Suppressor macrophage treated with lipopolysaccharide for 4 hours (primary cell): ENCODE data around the gene SLC35F1.

Source experiments
- DNase-seq: peaks from one replicate; pipeline ENCODE4 v3.0.0-alpha.2; 2020

The SLC35F1 gene

DNA sequence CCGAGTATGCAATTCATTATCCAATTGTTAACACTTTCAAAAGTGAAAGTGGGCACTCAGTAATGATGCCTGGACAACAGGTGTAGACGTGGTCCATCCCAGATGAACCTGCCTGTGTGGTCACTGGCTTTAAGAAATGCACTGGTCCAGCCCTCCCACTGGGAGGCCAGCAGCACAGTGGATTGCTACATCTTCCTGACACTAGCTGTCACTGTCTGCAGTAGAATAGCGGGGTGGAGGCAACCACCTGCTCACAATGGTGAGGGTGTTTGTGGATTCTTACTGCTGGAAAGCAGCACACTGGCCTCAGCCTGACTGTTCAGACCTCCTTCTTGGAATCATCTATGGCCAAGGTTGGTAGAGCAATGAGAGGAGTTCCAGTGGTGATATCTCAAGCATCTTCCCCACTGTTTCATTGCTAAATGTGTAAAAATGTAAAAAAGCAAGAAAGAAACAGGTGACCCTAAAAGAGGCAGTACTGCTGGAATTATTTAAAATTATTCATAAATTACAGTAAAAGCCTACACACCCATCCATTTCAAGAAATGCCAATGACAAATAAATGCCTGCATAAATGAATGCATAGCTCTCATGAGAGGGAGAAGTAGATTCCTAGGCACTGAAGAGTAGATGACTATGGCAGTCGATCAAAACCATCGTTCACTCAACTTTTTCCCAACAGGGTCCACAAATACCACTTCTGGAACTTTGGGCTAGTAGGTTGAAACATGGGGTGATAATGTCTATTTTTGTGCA, 413.0 kb downstream of the SLC35F1 start:
- no peak for DNase-seq

DNA sequence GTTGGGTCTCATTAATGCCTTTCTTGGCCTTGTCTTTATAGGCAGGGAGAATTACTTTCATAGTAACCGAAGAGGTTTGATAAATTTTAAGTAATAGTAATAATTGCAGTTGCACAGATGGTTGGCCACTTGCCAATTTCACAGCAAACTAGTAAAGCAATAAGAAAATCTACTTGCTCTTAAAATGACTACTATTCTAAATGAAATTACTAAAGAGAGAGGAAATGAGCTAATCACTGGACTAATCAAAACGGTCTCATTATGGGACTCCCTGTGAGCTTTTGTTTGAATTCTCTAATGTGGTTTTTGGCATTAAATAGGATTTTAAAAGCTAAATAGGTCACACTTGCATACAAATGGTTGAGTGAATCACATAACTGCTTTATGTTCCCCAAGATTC, 413.6 kb downstream of the SLC35F1 start:
- DNase-seq, result no peak

GRCh38 chr6:118324116-118324515, 417.1 kb downstream of the SLC35F1 start:
- DNase-seq, result no peak

- no peak for DNase-seq
Measured at GRCh38 chr6:118325220-118325860, 418.3 kb downstream of the SLC35F1 start.

- DNase-seq, result no peak
Measured at GRCh38 chr6:118326712-118327111, 419.6 kb downstream of the SLC35F1 start.

DNA sequence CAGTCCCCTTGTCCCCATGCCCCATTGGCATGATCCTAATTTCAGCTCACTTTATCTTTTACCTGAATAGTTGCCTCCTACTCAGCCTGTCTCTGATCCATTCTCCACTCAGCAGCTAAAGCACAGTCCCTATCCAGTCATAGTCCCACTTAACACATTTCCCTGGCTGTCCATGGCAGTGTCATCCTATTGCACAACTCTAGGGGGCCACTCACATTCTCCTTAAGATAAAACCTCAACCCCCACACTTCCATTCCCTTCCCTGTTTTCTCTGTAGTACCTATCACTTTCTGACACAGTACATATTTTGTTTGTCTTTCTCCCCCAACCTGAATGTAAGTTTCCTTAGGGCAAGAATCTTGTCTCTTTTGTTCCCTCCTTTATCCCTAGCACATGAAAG, 420.2 kb downstream of the SLC35F1 start:
- DNase-seq, result no peak

DNA sequence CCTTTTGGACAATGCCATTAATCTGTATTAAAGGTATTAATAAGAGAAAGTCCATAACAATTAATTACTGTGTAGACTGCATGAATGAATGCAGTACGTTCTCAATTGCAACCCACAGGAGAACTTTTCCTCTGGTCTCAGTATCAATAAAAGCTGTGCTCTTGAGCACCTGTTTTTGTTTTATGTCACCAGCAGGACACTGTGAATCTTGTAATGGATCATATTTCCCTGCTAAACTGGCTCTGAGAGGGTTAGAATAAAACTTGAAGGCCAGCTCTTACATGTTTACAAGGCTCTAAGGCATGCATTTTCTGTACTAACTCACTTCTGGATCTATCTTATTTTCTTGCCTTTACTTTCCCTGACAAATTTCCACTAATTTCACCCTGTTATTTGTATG, 426.7 kb downstream of the SLC35F1 start:
- DNase-seq, result no peak

DNA sequence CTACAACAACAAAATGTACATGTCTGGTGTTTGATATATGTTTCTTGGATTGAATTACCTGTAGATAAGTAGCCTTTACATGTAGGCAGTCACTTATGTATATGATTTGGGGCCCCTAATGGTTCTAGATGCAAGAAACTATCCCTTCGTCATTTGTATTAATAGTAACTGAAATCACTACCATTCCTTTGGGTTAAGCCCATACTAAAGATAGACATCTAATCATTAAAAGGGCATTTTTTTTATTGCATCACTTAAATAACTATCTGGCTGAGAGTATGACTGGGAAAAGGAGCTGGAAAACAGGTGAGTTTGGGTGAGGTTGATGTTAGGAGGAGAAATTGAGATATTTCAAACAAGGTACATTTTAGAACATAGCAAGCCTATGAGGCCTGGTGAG, 427.6 kb downstream of the SLC35F1 start:
- no peak for DNase-seq

DNA sequence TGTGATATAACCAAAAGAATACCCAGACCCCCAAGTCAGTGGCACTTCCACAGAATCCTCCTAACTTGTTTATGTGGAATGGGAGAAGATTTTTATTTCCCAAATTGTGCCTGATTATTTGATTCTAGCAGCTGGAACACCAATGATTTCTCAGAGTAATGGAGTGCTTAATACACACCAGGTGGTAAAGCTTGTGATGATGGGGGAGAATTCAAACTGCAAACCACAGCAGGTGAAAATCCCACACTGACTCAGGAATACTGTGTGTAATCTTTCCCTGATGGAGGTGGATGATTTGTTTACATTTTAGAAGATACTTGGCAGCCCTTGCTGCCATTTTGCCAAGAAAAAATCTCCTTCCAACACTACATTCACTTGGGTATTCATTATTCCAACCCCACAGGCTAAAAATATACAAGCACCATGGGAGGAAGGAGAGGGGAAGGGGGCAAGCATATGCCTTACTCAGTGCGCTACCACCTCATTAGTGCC, 428.3 kb downstream of the SLC35F1 start:
- no peak for DNase-seq

DNA sequence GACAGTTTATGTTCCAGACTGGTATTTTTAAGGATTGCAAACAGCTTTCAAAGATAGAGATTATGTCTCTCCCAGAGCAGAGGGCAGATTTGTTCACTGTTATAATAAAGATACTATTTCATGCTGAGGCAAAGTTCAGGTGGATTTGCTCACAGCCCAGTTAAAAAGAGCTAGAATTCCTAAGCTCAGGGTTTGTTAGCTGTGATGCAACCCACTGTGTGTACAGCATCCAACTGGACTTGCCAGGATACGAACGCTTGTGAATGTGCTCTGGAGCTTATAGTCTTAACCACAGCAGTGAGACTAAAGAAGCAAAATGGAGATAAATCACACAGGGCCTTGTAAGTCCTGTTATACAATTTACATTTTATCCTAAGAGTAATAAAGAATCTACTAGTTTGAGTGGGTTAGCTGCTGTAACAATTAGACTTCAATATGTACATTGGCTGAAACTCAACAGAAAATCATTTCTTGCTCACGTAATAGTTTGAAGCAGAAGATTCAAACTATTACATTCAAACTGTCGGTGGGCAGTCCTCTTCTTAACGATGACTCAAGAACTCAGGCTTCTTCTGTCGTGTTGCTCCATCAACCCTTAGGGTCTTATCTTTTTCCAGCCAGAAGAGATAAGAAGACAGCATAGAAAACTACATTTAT, 437.1 kb downstream of the SLC35F1 start:
- no peak for DNase-seq

GRCh38 chr6:118350881-118351430, 443.9 kb downstream of the SLC35F1 start:
- no peak for DNase-seq

DNA sequence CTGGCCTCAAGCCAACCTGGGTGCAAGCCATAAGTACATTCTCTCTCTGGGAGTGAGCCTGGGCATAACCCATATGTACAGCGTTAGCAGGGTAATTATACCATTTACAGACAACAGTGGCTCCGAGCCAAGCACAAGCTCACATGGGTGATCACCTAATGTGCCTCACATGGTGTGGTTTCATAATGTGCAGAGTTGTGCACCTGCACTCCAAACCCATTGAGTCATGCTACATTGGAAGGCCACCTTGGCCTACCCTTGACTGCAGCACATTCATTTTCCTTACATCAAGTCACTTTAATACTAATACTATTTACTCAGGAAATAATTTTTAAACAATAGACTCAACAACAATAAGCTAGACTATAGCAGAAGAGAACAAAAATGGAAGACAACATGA, 446.5 kb downstream of the SLC35F1 start:
- no peak for DNase-seq

DNA sequence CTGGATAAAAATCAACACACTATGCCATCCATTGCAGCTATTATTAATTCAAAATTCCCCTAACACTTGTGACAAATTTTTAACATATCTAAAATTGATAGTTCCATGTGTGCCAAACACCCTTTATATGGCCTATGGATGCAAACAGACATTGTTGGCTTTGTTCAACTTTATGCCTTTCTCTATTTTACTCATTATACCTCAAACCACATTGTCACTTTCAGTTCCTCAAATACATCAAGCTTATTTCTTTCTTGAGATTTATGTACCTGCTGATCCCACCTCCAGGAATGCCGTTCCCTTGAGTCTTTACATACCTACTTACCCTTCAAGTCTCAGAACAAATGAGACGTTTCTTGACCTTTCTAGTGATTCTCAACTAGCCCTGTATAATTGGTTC, 447.6 kb downstream of the SLC35F1 start:
- DNase-seq, result no peak

DNA sequence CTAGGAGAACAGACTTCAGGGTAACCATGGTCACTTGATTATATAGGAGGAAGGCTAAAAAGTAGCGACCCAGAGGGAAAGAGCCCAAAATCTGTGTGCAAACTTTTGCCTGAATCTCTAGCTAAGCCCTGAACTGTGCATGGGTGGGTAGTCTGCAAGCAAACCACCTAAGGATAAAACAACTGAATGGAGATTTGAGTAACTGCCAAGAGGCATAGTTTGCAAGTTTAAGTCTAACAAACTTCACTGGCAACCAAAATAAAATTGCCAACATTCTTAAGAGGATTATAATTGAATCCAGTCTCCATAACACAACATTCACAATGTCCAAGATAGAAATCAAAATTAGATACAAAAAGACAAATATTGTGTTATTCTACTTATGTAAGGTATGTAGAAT, 449.0 kb downstream of the SLC35F1 start:
- no peak for DNase-seq

DNA sequence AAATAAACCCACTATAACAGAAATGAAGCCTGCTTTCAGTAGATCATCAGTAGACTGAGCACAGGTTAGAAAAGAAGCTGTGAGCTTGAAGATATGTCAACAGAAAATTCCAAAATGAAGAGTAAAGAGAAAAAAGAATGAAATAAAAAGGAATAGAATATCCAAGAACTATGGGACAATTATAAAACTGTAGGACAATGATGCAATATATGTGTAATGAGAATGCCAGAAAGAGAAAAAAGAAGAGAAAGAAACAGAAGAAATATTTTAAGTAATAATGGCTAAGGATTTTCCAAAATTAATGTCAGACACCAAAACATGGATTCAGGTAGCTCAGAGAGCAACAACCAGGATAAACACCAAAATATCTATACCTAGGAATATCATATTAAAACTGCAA, 449.6 kb downstream of the SLC35F1 start:
- no peak for DNase-seq
